ENCODE results near the gene STC2.
"Not testable (repeated sequence)": the region's sequence is repeated elsewhere in the genome, so short reads cannot be mapped to it uniquely, and the experiment has no call there.

Gene STC2
- total RNA-seq, result 0 to 0.07 reads per million in 2 donors

GRCh38 chr5:173327948-173328843 lies at the start of gene STC2:
TSS of gene STC2 (minus strand) at chr5:173328414. CDS start at chr5:173328193, 221 bp downstream.
- DNase-seq, result no peak

- DNase-seq, result no peak
These were observed 43.2 kb upstream of the STC2 start for GRCh38 chr5:173371400-173371799.

GRCh38 chr5:173363406-173363805 lies 35.2 kb upstream of the STC2 start:
- DNase-seq, result not testable (repeated sequence)

GRCh38 chr5:173355561-173355960 lies 27.3 kb upstream of the STC2 start:
- no peak for DNase-seq

GRCh38 chr5:173354645-173355044 lies 26.4 kb upstream of the STC2 start:
- no peak for DNase-seq

GRCh38 chr5:173352366-173353349 lies 24.4 kb upstream of the STC2 start:
- DNase-seq, result no peak

GRCh38 chr5:173342813-173343755 lies 14.9 kb upstream of the STC2 start:
- DNase-seq, result no peak

GRCh38 chr5:173341961-173342430 lies 13.8 kb upstream of the STC2 start:
- DNase-seq, result no peak

GRCh38 chr5:173340984-173341383 lies 12.8 kb upstream of the STC2 start:
- no peak for DNase-seq

- DNase-seq, result no peak
These were observed 12.2 kb upstream of the STC2 start for GRCh38 chr5:173340451-173340850.

GRCh38 chr5:173339286-173339685 lies 11.1 kb upstream of the STC2 start:
- no peak for DNase-seq

GRCh38 chr5:173338380-173339015 lies 10.3 kb upstream of the STC2 start:
- DNase-seq, result no peak

GRCh38 chr5:173334808-173335207 lies 6.6 kb upstream of the STC2 start:
- DNase-seq, result no peak

GRCh38 chr5:173333925-173334661 lies 5.9 kb upstream of the STC2 start:
- no peak for DNase-seq

GRCh38 chr5:173331956-173332479 lies 3.8 kb upstream of the STC2 start:
- peak; percentile 37 for DNase-seq

- no peak for DNase-seq
These were observed 3.1 kb upstream of the STC2 start for GRCh38 chr5:173331287-173331686.

- DNase-seq, result no peak
These were observed 2.4 kb upstream of the STC2 start for GRCh38 chr5:173330338-173331206.

GRCh38 chr5:173329491-173330337 lies 1.5 kb upstream of the STC2 start:
- no peak for DNase-seq

Measured in T-helper 9 cell (primary cell).